ENCODE measurements around the gene CCSER1. TPM values are rescaled to one million over a fixed set of nuclear protein-coding genes. Genes with fewer than 3 reads are reported as not detected.

The CCSER1 gene
- total and polyA plus RNA-seq, 7 donors = 0.06 to 2.5 (median 0.30) TPM

- TF ChIP-seq, protein P1, sequence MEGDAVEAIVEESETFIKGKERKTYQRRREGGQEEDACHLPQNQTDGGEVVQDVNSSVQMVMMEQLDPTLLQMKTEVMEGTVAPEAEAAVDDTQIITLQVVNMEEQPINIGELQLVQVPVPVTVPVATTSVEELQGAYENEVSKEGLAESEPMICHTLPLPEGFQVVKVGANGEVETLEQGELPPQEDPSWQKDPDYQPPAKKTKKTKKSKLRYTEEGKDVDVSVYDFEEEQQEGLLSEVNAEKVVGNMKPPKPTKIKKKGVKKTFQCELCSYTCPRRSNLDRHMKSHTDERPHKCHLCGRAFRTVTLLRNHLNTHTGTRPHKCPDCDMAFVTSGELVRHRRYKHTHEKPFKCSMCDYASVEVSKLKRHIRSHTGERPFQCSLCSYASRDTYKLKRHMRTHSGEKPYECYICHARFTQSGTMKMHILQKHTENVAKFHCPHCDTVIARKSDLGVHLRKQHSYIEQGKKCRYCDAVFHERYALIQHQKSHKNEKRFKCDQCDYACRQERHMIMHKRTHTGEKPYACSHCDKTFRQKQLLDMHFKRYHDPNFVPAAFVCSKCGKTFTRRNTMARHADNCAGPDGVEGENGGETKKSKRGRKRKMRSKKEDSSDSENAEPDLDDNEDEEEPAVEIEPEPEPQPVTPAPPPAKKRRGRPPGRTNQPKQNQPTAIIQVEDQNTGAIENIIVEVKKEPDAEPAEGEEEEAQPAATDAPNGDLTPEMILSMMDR (IDR thresholded peaks at IDR 0.05) = no peak
- no peak for DNase-seq
- H3K4me3 ChIP-seq = no peak overlapping the region
- no peaks in the 10 kb centered on the region for H3K27me3 ChIP-seq (ENCODE audit: insufficient read depth in 3 of 3, low read length in 2 of 3)
- no peaks in the 10 kb centered on the region for H3K4me1 ChIP-seq
- ATAC-seq = no peak
- H3K36me3 ChIP-seq (ENCODE audit: insufficient read depth in 1 of 2, low read depth in 1 of 2) = no peaks in the 10 kb centered on the region
- H3K27ac ChIP-seq = no peak overlapping the region
- intact Hi-C loops (cut with DNase I) = no loop called here
- no peaks in the 10 kb centered on the region for H3K9me3 ChIP-seq
Measured at GRCh38 chr4:90855111-90855510, 727.9 kb downstream of the CCSER1 start.

DNA sequence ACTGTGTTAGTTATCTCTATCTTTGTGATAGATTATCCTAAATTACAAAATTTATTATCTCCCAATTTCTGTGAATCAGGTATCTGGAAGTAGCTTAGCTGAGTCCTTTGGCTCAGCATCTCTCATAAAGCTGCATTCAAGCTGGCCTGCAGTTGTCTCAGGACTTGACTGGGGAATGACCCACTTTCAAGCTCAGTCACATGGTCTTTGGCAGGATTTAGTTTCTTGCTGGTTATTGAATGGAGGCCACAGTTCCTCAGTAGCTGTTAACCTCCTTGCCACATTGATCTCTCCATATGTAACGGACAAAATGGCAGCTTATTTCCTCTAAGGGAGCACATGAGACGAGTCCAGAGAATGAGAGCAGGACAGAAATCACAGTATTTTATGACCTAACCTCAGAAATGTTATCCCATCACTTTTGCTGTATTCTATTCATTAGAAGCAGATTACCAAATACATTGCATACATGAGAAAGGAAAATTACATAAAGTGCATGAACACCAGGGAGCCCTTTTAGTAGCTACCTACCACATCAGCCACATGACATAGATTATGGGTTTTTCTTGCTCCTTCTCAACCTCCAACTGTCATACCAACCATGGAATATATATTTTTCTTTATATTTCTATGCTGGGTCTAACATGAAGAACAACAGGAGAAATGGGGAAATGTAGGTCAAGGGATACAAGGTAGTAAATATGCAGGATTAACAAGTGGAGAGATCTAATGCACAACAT lies 730.1 kb downstream of the CCSER1 start:
- DNase-seq = no peak
- Histone ChIP-seq H3K9me3 (no peaks in the 10 kb centered on the region), H3K27ac (no peak overlapping the region), H3K27me3 (ENCODE audit: insufficient read depth in 3 of 3, low read length in 2 of 3) (no peaks in the 10 kb centered on the region), H3K36me3 (ENCODE audit: insufficient read depth in 1 of 2, low read depth in 1 of 2) (no peaks in the 10 kb centered on the region), H3K4me1 (no peaks in the 10 kb centered on the region), H3K4me3 (no peak overlapping the region)
- ATAC-seq = no peak
- TF ChIP-seq, protein P1 (IDR thresholded peaks at IDR 0.05) = no peak
- intact Hi-C loops (cut with DNase I) = no loop called here
- WGBS, 3 donors = 78 to 86% (median 82%) methylated on average over 2 of the region's 2 CpGs

- Histone ChIP-seq H3K36me3 (ENCODE audit: insufficient read depth in 1 of 2, low read depth in 1 of 2) (no peaks in the 10 kb centered on the region), H3K27ac (no peak overlapping the region), H3K27me3 (ENCODE audit: insufficient read depth in 3 of 3, low read length in 2 of 3) (no peaks in the 10 kb centered on the region), H3K9me3 (no peaks in the 10 kb centered on the region), H3K4me3 (no peak overlapping the region), H3K4me1 (no peaks in the 10 kb centered on the region)
- ATAC-seq (no peak), DNase-seq (no peak)
- TF ChIP-seq, protein P1 (IDR thresholded peaks at IDR 0.05) = no peak
- 89 to 95% (median 92%) methylated on average over 2 of the region's 2 CpGs for WGBS, 3 donors
- intact Hi-C loops (cut with DNase I) = no loop called here
Measured at GRCh38 chr4:90875791-90876190, 748.6 kb downstream of the CCSER1 start.

DNA sequence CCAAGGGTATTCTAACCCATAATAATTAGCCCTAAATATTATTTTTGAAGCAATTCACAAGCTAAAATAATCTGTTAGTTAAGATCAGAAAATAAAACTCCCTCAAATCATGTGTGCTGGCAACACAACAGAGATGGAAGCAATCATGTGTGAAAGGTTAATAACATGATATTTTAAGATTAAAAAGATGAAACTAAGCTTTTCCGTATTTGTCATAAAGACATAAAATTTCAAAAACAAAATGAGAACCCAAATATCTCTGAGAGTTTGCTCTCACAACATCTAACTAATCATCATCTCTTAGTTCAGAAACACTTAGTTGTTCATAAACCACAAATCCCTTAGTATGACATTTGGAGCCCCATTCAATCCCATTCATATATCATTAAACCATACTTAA lies 749.1 kb downstream of the CCSER1 start:
- 78 to 93% (median 92%) methylated on average over 1 of the region's 1 CpG for WGBS, 3 donors
- no peak for DNase-seq
- no peak for ATAC-seq
- no peaks in the 10 kb centered on the region for H3K36me3 ChIP-seq (ENCODE audit: insufficient read depth in 1 of 2, low read depth in 1 of 2)
- H3K27ac ChIP-seq = no peak overlapping the region
- H3K9me3 ChIP-seq = no peaks in the 10 kb centered on the region
- no peak overlapping the region for H3K4me3 ChIP-seq
- H3K27me3 ChIP-seq (ENCODE audit: insufficient read depth in 3 of 3, low read length in 2 of 3) = no peaks in the 10 kb centered on the region
- no peaks in the 10 kb centered on the region for H3K4me1 ChIP-seq
- TF ChIP-seq, protein P1 (IDR thresholded peaks at IDR 0.05) = no peak
- intact Hi-C loops (cut with DNase I) = no loop called here

DNA sequence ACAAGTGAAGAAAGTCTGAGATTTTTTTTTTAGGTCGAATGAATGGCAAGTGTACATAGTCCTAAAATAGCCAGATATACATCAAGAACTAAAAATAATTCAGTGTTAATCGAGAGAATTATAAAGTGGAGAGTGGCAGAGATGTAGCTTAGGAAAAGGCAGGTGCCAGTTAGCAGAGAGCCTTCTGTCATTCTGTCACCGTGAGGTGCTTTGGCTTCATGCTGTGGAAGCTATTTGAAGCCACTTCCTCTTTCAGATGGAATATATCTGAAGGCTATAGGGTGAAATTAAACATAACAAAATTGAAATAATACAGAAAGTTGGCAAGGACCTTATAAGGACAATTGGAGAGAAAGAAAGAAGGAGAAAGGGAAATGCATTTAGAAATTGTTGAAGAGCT lies 756.3 kb downstream of the CCSER1 start:
- Histone ChIP-seq H3K9me3 (no peaks in the 10 kb centered on the region), H3K27ac (no peak overlapping the region), H3K4me3 (no peak overlapping the region), H3K36me3 (ENCODE audit: insufficient read depth in 1 of 2, low read depth in 1 of 2) (no peaks in the 10 kb centered on the region), H3K4me1 (no peaks in the 10 kb centered on the region), H3K27me3 (ENCODE audit: insufficient read depth in 3 of 3, low read length in 2 of 3) (no peaks in the 10 kb centered on the region)
- ATAC-seq (no peak), DNase-seq (no peak)
- TF ChIP-seq, protein P1 (IDR thresholded peaks at IDR 0.05) = no peak
- WGBS, 3 donors = 64 to 67% (median 66%) methylated on average over 3 of the region's 3 CpGs
- intact Hi-C loops (cut with DNase I) = no loop called here
